CD4-positive, alpha-beta T cell treated with Interleukin-4 for 4 hours (primary cell): ENCODE data around the gene ALPL.

Source experiments
- DNase-seq: peaks from one replicate; pipeline ENCODE4 v3.0.0-alpha.2; 2020

Gene ALPL

DNA sequence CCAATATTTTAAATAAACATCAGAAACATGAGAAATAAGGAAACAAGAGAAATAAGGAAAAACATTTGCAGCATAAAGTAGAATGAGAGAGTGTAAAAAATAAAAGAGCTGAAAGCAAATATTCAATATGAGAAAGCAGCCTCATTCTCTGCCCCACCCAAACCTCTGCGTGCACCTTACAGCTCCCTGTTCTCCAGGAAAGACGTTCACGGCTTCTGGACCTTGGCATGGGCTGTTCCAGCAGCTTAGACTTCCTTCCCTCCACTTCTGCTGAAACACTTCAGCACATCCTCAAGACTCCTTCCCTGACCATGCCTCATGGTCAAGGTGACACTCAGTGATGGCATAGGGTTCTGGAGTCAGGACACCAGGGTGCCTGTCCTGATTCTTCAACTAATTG is 23.3 kb downstream of the ALPL start:
- no peak for DNase-seq

DNA sequence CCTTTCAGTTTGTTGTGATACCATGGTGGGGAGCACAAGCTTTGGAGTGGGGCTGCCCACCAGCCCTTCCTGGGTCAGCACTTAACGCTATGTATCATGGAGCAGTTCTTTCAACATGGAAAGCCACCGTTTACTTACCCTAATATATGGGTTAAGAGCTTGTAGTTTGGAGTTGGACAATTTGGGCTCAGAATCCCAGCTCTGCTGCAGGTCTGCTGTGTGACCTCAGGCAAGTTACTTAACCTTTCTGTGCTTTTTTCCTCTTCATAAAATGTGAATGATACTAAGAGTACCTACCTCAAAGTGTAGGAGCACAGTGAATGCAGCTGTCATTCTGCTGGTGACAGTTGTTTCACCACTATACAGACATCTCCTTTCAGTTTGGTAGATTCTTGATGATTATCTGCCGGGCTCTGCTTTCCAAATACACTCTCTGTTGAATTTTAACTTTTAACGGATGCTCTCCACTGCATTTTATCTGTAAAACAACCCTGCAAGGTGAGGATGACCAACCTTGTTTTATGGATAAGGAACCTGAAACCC is 23.8 kb downstream of the ALPL start:
- DNase-seq = no peak

DNA sequence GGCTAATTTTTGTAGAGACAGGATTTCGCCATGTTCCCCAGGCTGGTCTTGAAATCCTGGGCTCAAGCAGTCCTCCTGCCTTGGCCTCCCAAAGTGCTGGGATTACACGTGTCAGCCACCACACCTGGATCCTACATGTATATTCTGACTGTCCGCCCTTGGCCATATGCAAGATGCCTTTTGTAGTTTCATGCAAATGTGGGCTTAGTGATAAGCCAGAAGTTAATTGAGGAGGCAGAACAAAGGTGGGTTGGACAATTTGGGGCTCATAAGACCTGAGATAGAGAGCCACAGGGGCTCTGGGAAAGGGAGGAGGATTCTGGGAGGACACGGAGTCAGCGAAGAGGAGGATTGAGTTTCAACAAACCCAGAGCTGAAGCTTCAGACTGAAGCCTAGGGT is 24.9 kb downstream of the ALPL start:
- DNase-seq = no peak

DNA sequence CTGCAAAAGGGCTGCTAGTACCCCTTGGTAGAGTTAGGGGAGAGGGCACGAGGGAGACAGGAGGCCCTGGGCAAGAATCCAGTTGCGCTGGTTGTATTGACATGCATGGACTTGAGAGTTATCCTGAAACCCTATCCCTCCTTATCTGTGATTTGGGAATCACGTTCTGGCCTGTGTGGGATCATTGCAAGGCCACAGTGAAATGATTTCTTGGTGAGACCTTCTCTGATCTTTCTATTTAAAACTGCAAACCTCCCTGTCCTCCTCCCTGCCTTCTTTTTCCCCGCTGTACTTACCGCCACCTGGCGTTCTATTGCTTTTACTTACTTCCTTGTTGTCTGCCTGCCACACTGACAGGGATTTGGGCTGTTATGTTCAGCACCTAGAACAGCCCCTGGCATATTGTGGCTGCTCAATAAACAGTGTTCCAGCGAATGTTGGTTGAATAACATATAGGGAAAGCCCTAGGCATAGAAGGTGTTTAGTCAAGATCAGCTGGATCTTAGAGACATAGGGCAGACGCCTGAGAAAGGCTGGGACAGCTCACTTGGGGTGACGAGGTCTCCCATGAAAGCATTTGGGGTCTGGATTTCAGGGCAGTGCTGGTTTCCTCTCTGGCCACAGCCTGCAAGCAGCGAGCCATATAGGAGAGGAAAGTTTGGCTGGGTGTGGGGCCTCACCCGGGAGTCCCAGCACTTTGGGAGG is 25.6 kb downstream of the ALPL start:
- peak; percentile 4 for DNase-seq

DNA sequence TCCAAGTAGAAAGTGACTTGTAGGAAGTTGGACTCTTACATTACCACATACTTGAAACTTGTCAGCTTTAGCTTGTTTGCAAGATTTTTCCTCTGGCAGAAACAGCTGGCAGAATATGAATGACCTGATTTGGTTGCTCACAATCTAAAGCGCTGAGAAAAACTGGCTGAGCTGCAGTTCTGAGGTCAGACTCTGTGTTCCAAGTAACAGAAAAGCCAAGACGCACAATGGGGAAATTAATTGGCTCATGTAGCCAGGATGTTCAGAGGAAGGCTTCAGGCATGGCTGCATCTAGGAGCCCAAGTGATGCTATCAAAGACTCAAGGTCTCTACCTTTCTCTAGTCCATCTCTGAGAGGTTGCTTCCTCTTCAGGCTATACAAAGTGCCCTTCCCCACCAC is 27.0 kb downstream of the ALPL start:
- DNase-seq = no peak

DNA sequence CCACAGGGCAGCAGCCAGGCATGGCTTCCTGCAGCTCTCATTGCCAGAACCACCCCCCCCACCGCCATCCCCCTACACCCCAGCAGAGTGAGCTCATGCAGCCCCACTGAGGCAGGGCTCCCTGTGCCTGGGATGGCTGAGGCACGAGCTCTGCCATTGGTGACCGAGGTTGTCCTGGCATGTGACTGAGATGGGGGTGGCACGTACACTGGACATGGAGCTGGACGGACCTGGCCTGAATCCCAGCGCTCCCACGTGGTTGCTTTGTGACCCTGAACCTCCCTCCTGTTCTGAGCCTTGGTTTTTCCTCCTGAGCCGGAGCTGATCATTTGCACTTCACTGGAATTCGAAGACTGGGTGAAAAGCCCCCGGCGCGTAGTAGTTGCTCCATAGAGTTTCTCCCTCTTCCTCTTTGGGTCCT is 28.3 kb downstream of the ALPL start:
- no peak for DNase-seq

DNA sequence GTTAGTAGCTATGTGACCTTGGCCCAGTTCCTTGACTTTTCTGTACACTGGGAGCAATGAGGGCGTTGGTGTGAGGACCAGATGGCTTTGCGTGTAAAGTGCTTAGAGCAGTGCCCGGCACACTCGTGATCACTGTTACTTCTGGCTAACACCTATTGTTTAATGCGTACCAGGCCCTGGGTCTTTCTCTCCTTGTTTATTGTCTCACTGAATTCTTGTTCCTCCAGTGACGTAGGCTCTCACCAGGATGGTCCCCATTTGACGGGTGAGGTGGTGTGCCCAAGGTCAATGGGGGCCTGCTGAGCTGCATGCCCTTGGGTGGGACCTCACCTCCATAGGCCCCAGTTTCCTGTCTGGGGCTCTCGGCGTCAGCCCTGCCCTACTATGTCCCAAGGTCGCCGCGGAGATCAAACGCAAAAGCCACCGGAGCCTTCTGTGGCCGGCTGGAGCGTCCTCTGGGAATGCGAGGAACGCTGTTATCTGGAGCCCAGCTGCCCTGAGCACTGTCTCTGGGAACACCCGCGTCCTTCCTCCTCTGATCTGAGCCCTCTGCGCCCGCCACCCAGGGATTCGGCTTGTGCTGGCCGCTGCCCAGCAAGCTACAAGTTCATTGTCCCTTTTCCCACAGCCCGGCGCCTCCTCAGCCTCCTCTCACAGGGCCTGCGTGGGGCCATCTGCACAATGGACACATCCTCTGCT is 28.9 kb downstream of the ALPL start:
- DNase-seq = no peak

DNA sequence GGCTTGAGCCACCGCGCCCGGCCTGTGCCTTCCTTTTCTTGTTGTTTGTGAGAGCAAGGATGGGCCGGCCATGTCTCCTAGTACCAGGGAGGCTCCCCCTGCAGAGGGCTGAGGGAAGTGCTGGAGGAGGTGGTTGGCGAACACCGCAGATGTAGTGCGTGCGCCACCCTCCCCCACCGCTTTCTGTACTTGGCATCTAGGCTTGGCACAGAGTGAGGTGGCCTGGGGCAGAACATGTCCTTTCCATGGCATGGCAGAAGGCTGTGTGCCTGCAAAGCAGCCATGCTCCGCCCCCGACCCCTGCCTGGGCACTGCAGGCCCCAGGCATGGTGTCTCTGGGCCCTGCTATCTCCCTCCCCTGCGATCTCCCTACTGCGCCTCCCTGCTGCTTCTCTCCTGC is 30.7 kb downstream of the ALPL start:
- no peak for DNase-seq

DNA sequence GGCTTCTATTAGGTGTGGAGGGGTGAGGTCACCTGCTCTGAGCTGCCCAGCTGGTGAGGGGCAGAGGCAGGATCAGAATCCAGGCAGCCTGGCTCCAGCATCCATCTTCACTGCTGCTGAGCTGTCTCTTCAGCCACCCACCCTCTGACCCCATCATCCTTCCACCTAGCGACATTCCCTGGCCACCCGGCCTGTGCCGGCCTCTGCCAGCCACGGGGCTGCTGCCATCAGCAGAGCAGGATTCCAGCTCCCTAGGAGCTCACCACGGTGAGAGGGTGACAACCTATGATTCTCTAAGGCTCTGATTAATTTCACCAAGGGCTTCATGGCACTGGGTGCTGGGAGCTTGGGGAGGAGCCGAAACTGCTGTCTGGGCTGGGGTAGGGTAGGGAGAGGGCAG is 32.1 kb downstream of the ALPL start:
- DNase-seq = no peak

DNA sequence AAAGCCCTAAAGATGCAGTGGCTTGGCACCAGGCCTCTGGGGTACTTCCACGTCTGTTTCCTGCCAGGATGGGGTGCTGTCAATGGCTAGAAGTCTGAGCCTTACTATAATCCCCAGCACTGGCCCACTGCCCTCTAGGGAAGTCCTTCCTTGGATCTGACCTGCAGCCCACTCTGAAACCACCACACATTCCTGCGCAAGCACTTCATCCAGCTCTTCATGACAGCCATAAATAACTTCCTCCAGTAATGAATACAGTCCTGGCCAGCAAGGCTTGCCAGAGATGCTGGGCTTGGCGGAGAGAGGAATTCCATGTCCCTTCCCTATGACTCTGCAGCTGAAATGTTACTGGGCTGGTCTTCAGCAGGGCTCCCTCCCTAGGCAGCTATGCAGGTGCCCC is 32.6 kb downstream of the ALPL start:
- DNase-seq = no peak

DNA sequence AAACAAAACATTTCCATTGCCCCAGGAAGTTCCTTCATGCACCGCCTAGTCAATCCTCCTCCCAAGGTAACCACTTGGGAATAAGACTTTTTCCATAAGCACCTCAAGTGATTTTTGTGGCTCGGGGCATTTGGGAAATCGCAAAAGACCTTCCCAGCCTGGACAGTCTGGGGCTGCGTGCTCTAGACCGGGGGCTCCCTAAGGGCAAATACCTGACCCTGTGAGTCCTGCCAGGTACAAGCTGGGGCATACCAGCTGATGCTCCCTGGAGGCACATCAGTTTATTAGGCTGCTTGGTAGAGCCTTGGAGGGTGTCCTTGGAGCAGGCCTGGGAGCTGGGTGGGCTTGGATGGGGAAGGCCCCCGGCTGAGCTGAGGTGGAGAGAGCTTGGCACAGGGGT is 34.4 kb downstream of the ALPL start:
- DNase-seq = no peak

DNA sequence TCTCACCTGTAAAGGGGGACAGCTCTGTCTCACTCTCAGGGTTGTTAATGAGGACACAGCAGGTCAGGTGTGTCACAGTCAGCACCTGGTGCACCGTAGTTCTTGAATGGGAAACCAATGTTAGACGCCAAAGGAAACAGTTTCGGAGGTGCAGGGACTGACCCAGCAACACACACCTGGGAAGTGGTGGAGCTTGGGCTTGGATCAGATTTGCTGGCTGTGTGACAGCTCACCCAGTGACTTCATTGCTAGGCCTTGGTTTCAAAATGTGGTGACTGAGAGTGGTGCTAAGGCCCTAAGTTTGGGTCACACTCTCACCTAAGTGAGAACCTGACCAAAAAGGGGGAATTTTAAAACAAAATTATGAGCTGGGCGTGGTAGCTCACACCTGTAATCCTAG is 34.9 kb downstream of the ALPL start:
- DNase-seq = no peak

DNA sequence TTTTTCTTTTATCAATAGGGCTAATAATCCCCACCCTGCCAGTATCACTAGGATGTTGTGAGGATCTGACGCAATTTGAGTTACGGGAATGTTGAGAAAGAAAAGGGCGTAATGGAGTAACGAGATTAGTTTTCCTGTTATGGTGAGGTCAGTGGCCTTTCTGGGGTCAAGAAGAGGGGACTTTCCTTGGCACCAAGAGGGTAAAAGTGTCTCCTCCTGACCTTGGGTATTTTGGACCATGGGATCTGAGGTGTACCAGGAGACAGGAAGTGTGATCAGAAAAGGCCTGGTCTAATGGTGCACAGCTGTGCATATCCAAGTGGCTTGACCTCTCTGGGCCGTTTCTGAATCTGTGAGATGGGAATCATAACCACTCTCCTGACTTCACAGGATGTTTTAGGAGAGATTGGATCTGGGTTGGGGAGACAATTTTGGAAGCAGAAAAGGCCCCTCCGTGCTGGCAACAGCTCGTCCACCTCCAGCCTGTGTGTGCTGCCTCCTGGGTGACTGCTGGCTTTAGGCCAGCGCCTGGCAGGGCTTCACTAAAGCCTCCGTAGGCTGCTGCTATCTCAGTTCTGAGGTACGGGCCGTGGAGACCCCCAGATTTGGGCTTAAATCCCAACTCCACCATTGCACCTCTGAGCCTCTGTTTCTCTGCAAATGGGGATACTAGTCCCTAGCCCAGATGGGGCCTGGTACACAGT is 37.1 kb downstream of the ALPL start:
- no peak for DNase-seq

DNA sequence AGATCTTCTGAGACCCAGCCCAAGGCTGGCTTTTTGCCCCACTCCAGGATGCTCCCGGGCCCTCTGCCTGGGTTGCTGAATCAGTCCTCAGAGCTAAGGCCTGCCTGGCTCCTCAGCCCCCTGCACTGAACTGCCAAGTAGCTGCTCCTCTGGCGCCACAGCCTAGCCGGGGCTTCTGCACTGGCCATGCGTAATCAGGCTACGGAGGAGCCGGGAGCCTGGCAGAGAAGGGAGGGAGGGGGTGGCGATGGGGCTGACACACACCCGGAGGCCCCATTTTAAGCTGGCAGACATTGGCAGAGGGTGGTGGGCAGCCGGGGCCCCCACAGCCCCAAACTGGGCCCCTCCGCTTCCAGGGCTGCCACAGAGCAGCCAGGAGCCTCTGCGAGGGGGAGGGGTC is 38.7 kb downstream of the ALPL start:
- no peak for DNase-seq

DNA sequence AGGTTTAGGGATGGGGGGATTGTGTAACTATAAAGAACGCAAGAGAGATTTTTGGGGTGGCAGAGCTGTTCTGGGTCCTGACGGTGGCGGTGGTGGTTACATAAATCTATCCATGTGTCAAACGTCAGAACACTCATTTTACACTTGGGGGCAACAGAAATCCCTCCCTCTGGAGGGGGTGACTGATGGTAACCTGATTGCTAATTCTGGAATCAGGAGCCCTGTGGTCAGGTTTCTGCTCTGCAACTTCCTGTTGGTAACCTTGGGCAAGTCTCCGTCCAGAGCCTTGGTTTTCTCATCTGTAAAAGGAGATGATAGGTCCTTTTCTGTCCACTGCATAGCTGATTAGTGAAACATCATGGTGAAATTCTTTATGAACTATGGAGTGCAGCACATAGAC is 40.9 kb downstream of the ALPL start:
- no peak for DNase-seq

DNA sequence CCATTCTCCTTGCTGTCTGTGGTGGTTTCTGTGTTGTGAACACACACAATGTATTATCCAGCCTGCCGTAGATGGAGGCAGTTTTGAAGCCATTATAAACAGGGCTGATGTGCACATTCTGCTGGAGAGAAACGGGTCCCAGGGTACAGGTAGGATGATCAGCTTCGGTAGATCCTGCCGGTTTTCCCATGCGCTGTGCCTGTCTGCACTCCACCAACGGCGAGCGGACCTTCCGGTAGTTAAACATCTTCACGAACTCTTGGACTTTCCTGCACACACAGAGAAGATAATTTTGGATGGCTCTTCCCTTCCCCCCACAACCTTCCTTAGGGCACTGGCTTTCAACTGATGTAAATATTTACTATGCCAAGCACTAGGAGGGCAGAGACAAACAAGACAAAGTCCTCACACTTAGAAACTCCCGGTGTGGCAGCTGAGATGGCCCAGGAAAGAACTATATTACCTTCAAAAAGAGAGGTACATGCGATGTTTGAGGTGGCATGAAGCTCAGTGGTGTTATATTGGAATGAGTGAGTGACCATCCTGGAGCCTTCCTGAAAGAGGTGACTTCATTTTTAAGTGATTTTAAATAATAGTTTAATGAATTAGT is 41.7 kb downstream of the ALPL start:
- DNase-seq = no peak

DNA sequence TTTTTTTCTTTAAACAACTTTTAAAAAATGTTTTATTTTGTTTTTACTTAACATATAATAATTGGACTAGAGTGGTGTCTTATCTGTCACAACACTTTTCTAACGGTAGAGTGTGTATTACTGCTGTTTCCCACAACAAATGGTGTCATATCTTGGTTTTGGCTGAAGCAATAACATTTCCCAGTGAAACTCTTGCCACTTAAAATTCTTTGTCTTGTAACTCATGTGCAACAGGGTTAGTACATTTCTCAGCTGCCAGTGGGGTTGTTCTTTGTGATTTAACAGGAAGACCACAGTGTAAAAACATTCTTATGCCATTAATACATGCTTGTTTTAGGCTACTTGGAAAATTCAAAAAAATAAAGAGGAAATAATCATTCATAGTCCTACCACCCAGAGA is 43.5 kb downstream of the ALPL start:
- no peak for DNase-seq

DNA sequence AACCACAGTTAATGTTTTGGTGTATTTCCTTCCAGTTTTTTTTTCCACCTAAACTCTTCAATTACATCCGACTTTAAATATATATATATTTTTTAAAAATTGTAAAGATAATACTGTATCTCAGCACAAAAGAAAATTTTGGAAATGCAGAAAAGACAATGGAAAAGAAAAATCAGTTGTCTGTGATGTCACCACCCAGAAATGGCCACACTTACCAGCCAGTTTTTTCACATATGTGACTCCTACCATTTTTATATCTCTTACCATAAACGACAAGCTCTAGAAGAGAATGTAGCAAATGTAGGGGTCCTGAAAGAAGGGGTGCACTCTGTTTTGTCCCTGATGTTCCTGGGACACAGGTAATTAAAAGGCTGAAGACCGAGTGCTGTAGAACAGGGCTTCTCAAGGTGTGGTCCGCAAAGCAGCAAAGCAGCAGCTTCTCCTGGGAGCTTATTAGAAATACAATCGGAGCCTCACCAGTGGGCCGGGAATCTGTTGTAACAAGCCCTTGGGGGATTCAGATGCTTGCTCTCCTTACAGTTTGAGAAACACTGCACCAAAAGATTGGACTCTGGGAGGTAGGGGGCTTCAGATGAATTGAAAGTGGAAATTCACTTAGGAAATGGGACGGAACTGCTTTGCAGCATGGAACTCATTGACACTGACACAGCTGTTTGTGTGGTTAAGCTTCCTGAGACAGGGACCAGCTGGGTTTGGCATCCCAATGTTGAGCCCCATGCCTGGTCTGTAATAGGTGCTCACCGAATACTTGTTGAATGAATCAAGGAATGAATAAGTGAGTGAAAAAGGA is 44.1 kb downstream of the ALPL start:
- DNase-seq = no peak

DNA sequence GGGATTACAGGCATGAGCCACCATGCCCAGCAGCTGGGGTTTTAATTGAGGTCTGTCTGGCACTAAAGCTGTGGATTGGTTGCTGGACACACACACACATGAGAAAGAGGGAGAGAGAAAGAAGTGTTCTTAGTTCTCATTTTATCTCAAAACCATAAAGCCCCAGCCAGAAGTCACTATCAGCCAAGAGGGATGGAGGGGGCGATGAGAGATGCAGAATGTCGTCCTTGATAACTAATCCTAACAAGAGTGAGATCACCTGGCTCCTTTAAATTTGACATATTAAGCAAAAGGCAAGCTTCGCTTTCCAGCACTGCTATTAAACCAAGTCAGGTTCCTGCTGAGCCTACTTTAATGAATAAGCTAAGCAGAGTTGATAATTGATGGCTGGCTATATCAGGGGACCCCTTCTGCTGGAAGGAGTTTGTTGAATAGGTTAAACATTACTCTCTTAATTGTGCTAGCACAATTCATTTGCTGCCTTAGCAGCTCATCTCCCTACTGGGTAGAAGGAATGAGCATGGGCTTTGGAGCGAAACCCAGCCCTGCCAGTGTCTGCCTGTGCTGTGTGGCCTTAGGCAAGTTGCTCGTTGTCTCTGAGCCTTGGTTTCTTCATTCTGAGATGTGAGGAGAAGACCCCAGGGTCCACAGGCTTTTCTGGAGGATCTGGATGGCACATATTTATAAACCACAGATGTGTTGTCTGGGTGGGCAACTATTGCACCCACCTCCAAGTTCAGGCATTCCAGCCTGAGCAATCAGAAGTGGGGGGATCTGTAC is 50.8 kb downstream of the ALPL start:
- no peak for DNase-seq

DNA sequence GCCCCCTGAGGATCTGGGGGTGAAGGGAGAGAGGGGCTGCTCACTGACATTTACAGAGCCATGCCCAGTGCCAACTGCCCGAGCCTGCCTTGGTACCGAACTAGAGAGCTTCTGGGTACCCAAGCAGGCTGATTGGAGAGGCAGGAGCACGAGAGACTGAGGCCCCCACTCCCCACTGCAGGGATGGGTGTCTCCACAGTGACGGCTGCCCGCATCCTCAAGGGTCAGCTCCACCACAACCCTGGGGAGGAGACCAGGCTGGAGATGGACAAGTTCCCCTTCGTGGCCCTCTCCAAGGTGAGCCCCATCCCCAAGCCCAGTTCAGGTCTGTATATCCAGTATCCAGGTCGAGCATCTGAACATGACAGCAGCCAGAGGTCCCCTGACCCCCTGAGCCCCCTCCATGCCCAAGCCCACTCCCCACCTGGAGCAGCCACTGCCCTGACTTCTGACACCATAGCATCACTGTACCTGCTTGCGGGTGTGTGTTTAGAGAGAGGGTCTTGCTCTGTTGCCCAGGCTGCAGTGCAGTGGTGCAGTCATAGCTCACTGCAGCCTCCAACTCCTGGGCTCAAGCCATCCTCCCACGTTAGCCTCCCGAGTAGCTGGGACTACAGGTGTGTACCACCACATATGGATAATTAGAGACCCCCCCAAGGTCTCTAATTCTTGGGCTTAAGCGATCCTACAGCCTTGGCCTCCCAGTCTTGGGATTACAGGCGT is 51.9 kb downstream of the ALPL start:
- no peak for DNase-seq

DNA sequence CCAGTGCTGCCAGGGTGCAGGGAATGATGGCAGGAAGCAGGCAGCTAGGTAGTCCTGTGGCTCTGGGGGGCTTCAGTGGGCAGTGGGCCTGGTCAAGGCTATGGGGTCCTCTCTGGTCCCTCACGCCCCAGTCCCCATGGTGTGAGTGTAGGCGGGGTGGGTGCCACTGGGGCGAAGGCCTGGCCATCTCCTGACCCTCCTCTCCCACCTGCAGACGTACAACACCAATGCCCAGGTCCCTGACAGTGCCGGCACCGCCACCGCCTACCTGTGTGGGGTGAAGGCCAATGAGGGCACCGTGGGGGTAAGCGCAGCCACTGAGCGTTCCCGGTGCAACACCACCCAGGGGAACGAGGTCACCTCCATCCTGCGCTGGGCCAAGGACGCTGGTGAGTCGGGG is 53.7 kb downstream of the ALPL start:
- DNase-seq = no peak
